Ectodermal cell (in vitro differentiated cells): ENCODE results near the gene CFAP92.

Experiments used
- H3K27ac ChIP-seq: 2 replicates; pipeline ENCODE4 v1.7.0; 2013; ENCODE audit warnings: mild to moderate bottlenecking, low read depth, low read length; ENCODE audit not compliant: insufficient read depth, poor library complexity, severe bottlenecking
- H3K27me3 ChIP-seq: 2 replicates; pipeline ENCODE4 v1.7.0; 2013; ENCODE audit warnings: mild to moderate bottlenecking, low read length; ENCODE audit not compliant: insufficient read depth, control insufficient read depth, poor library complexity, severe bottlenecking
- H3K36me3 ChIP-seq: one replicate; pipeline ENCODE4 v1.7.0; 2013; ENCODE audit warnings: low read length; ENCODE audit not compliant: control insufficient read depth, insufficient read depth
- H3K4me1 ChIP-seq: one replicate; pipeline ENCODE4 v1.7.0; 2013; ENCODE audit warnings: low read length; ENCODE audit not compliant: control insufficient read depth, insufficient read depth
- H3K4me3 ChIP-seq: 2 replicates; pipeline ENCODE4 v1.7.0; 2013; ENCODE audit warnings: low read depth, low read length, control low read depth; ENCODE audit not compliant: insufficient read depth
- H3K9me3 ChIP-seq: 2 replicates; pipeline ENCODE4 v1.7.0; 2013; ENCODE audit warnings: mild to moderate bottlenecking, low read length, moderate library complexity; ENCODE audit not compliant: control insufficient read depth
- WGBS, 2 experiments: methylation state at CpG; one replicate each; pipeline ENCODE4 v1.1.7; 2013; ENCODE audit warnings: missing lambda C conversion rate in 2 of 2; 5-methylcytosine and 5-hydroxymethylcytosine counted together

Gene CFAP92

DNA sequence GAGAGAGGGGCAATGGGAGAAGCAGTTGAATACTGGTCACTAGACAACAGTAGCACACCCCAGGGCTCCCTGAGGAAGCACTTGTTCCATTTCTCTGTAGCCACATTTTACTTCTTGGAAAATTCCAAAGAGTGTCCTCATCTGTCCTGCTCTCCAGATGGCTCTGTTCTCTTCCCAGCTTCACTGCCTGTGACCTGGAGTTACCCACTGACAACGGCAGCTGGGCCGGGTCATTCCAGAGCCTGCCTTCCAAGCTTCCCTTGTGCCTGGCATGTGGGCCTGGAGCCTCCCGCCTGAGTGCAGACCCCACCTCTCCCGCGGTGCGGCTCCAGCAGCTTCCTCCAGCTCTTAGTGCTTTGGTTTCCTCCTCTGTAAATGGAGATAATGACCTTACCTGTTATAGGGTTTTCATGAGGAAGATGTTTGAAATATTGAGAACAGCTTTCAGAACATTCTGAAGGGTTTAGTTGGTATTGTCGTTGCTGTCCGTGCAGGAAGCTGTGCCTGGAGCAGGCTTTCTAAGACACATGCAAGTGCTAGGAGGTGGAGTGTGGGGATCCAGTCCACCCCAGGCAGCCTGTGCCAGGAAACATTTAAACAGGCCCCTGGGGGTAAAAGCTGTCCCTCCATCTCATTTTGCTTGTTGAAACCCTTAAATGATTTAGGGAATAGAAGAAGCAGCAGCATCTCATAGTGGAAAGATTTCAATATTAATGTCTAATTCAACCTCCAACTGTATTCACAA, 32.0 kb upstream of the CFAP92 start:
- Histone ChIP-seq H3K4me3 (no peak overlapping the region), H3K36me3 (no peaks in the 10 kb centered on the region), H3K27me3 (peaks cover 15% of the 10 kb centered on the region), H3K27ac (no peak overlapping the region), H3K9me3 (no peaks in the 10 kb centered on the region), H3K4me1 (no peaks in the 10 kb centered on the region)
- WGBS, 2 experiments = 91 to 93% methylated on average over 8 of the region's 8 CpGs

DNA sequence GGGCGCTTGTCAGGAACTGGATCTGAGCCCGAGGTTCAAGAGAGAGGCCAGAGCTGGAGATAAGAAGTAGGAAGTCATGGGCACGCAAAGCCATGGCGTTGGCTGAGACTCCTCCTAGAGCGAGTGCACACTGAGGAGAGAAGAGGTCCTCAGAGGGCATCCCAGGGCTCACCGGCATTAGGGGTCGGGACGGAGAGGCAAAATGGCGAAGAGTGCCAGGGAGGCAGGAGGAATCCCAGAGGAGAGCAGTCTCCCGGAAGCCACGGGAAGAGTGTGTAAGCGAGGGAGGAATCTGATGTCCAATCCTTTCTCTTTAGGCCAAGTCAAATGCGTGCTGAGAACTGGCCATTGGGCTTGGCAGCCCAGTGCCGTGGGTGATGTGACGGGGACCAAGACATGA, 31.2 kb upstream of the CFAP92 start:
- 92 to 94% methylated on average over 15 of the region's 15 CpGs for WGBS, 2 experiments
- Histone ChIP-seq H3K9me3 (no peaks in the 10 kb centered on the region), H3K4me3 (no peak overlapping the region), H3K36me3 (no peaks in the 10 kb centered on the region), H3K27ac (no peak overlapping the region), H3K4me1 (no peaks in the 10 kb centered on the region), H3K27me3 (peaks cover 15% of the 10 kb centered on the region)

DNA sequence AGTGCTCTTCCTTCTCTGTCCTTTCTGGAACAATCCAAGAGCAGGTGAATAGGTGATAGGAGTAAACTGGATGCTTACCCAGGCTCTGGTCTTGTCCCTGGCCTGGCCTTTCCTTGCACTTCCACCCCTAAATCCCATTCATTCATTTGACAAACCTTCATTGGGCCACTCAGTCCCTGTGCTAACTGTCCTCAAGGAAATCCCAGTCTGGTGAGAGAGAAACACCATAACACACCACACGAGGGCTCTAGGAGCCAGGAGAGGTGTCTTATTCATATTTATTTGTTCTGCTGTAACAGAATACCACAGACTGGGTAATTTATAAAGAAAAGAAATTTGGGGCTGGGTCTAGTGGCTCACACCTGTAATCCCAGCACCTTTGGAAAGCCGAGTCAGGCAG, 30.0 kb upstream of the CFAP92 start:
- Histone ChIP-seq H3K27me3 (peaks cover 15% of the 10 kb centered on the region), H3K36me3 (no peaks in the 10 kb centered on the region), H3K9me3 (no peaks in the 10 kb centered on the region), H3K4me1 (no peaks in the 10 kb centered on the region), H3K27ac (no peak overlapping the region), H3K4me3 (no peak overlapping the region)
- 73 to 85% methylated on average over 1 to 2 of the region's 2 CpGs for WGBS, 2 experiments

DNA sequence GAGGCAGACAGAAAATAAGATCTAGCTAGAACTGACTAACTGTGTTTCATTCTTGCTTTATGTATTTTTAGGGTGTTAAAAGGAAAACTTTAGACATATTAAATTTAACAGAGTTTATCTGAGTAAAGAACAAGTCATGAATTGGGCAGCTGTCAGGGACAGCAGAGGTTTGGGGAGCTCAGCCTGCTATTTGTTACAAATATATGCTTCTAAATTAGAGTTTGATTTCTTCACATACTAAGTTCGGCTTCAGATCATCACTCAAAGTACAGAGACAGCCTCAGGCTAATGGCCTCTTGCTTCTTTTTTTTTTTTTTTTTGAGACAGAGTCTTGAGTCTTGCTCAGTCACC, 29.1 kb upstream of the CFAP92 start:
- Histone ChIP-seq H3K27me3 (peaks cover 15% of the 10 kb centered on the region), H3K27ac (no peak overlapping the region), H3K36me3 (no peaks in the 10 kb centered on the region), H3K9me3 (no peaks in the 10 kb centered on the region), H3K4me3 (no peak overlapping the region), H3K4me1 (peaks cover 6% of the 10 kb centered on the region)
- WGBS, 2 experiments = 100% methylated on average over 1 of the region's 1 CpG

DNA sequence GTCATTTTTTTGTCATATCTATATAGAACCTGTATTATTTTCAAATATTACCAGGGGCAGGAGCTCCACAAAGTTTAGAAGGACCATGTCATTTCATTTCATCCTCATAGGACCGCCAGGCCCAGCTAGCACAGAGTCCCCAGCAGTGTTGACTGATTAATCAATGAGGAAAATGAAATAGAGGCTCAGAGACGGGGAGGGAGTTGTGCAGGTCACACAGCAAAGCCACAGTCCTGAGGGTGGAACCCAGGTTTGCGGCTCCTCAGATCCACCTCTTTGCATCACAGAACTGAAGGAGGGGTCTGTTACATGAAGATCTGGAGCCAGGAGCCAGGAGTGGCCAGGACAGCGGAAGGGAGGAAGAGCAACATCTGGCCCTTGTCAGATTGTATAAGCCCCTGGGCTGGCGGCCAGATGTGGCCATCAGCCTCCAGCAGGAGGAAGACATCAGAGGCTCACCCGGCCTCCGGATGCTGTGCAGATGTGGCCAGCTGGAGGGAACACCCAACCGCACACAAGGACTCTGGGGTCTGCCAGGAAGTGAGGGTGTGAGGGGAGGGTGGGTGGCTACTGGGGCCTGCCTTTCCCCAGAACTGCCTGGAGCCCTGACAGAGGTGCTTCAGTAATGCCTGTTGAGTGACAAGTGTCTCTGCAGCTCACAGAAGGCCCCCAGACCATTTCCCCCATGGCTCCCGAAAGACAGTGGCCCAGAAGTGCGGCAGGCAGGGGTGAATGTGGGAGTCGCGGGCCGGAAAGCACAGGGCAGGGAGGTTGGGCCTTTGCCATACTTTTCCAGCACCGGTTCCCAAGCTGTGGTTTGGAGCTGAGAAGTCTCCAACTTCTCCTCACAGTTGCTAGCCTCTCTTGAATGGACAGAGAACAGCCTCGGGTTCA, 28.5 kb upstream of the CFAP92 start:
- WGBS, 2 experiments = 89 to 90% methylated on average over 15 of the region's 15 CpGs
- Histone ChIP-seq H3K9me3 (no peaks in the 10 kb centered on the region), H3K27ac (no peak overlapping the region), H3K36me3 (no peaks in the 10 kb centered on the region), H3K27me3 (peaks cover 14% of the 10 kb centered on the region), H3K4me3 (no peak overlapping the region), H3K4me1 (peaks cover 12% of the 10 kb centered on the region)

DNA sequence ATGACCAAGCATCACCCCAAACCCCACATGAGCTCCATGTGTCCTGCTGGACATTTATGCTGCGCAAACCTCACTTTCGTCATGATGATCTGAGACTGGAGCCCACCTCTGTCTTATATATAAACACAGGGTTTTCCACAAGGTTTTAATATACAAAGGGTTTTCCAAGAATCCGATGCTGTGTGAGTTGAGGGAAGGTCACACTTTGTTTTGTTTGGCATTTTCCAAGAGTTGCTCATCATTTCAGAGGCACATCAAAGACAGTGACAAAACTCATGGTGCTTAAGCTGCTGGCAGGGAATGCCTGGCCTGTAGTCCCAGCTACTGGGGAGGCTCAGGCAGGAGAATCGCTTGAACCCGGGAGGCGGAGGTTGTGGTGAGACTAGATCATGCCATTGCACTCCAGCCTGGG, 27.3 kb upstream of the CFAP92 start:
- no peaks in the 10 kb centered on the region for H3K9me3 ChIP-seq
- WGBS, 2 experiments = 89 to 90% methylated on average over 6 of the region's 6 CpGs
- peaks cover 4% of the 10 kb centered on the region for H3K27me3 ChIP-seq
- peaks cover 19% of the 10 kb centered on the region for H3K4me1 ChIP-seq
- no peaks in the 10 kb centered on the region for H3K36me3 ChIP-seq
- no peak overlapping the region for H3K27ac ChIP-seq
- no peak overlapping the region for H3K4me3 ChIP-seq

DNA sequence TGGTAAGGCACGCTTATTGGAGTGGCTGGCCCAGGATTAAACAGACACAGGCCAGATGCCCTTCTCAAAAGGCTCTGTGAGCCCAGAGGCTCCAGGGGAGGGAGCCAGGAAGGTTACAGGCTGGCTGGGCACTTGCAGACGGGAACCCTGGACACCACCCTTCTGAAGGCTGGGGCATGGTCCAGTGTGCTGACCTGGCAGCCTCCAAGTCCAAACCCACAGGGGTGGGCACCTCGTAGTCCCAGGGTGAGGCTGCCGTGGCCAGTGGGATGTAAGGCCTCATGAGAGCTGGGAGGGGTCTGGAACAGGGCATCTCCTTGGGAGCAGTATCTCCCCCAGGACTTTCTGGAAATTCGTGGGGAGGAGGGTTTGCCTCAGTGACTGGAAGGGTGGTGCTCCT, 26.8 kb upstream of the CFAP92 start:
- Histone ChIP-seq H3K36me3 (no peaks in the 10 kb centered on the region), H3K4me3 (no peak overlapping the region), H3K9me3 (no peaks in the 10 kb centered on the region), H3K4me1 (peaks cover 20% of the 10 kb centered on the region), H3K27ac (no peak overlapping the region), H3K27me3 (no peaks in the 10 kb centered on the region)
- WGBS, 2 experiments = 91 to 92% methylated on average over 5 of the region's 5 CpGs

DNA sequence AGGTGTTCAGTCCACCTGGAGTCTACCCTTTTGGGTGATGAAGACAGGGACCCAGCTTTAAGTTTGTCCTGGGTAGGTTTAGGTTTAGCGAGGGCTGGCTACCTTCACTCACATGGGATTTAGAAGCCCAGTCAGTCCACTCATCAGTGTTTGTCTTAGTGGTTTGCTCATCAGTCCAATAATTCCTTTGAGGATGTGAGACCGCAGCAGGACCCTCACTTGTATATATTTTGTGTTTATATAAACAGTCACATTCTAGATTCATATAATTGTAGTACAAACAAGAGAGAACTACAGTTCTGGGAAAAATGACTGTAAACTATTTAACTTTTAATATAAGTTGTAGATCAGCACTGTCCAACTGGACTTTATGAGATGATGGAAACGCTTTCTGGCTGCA, 25.4 kb upstream of the CFAP92 start:
- 89 to 100% methylated on average over 2 of the region's 3 CpGs for WGBS, 2 experiments
- no peak overlapping the region for H3K4me3 ChIP-seq
- H3K27ac ChIP-seq = no peak overlapping the region
- no peaks in the 10 kb centered on the region for H3K27me3 ChIP-seq
- H3K9me3 ChIP-seq = no peaks in the 10 kb centered on the region
- no peaks in the 10 kb centered on the region for H3K36me3 ChIP-seq
- H3K4me1 ChIP-seq = peaks cover 23% of the 10 kb centered on the region

DNA sequence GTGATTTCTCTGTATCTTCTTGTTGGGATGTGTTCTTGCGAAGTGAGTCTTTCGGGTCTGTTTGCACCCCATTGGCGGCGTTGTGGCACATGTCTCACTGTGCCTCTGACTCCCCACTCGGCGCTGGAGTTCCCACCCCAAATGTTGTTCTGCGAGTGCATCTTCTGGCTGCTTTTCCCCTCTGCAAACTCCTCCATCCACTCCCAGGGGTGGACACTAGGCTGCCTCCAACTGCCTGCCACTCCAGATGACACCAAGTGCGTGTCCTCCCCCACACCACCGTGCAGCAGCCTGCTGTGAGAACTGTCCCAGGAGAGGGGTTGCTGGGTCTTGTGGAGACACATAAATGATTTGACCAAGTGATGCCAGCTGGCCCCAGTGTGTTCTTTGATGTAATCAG, 24.9 kb upstream of the CFAP92 start:
- 89 to 90% methylated on average over 9 of the region's 9 CpGs for WGBS, 2 experiments
- Histone ChIP-seq H3K9me3 (no peaks in the 10 kb centered on the region), H3K36me3 (no peaks in the 10 kb centered on the region), H3K4me3 (no peak overlapping the region), H3K27ac (no peak overlapping the region), H3K27me3 (no peaks in the 10 kb centered on the region), H3K4me1 (peaks cover 23% of the 10 kb centered on the region)

DNA sequence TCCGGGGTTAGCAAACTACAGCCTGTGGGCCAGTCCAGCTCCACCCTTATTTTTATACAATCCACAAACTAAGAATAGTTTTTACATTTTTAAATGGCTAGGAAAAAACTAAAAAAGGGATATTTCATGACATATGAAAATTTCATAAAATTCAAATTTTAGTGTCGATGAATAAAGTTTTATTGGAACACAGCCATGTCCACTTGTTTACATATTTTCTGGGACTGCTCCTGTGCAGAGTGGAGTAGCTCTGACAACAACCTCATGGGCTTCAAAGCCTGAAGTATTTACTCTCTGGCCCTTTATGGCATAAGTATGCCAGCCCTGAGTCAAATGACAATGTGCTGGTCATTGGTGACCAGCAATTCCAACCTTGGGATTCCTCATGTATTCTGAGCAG, 24.4 kb upstream of the CFAP92 start:
- Histone ChIP-seq H3K4me3 (no peak overlapping the region), H3K27me3 (no peaks in the 10 kb centered on the region), H3K4me1 (peaks cover 23% of the 10 kb centered on the region), H3K9me3 (no peaks in the 10 kb centered on the region), H3K27ac (no peak overlapping the region), H3K36me3 (no peaks in the 10 kb centered on the region)
- 92 to 96% methylated on average over 2 of the region's 2 CpGs for WGBS, 2 experiments
